Caco-2 (cell line): Measurements from ENCODE around the gene FAM20B. TPM values are rescaled to one million over a fixed set of nuclear protein-coding genes. Genes with fewer than 3 reads are reported as not detected.

Experiments
- BruUV-seq: library from RNA; stranded (reverse); fragments of 400-500 nt; replicated peaks from 2 replicates; lab custom pipeline; 2021; lab: Mats Ljungman, UMichigan
- CTCF ChIA-PET: fragments of 300-600 bp; sonication (Branson Sonifier 250); formaldehyde crosslinking; loops from one replicate; lab custom pipeline; 2022; ENCODE audit warnings: antibody characterized with exemption; lab: Charles Lee
- POLR2A ChIA-PET: fragments of 300-600 bp; sonication (Branson Sonifier 250); formaldehyde crosslinking; loops from one replicate; lab custom pipeline; 2022; ENCODE audit warnings: antibody characterized with exemption; lab: Charles Lee
- DNase-seq, 2 experiments: peaks; one replicate each; pipeline versions ENCODE4 v3.0.0 to v3.0.0-alpha.2; 2020 to 2022
- H3K27me3 ChIP-seq: replicated peaks from 2 replicates; pipeline ENCODE4 v1.6.0; 2011; ENCODE audit warnings: low read length; ENCODE audit not compliant: control insufficient read depth, insufficient read depth
- H3K36me3 ChIP-seq: 2 replicates; pipeline ENCODE4 v1.5.1; 2011; ENCODE audit warnings: low read length; ENCODE audit not compliant: control insufficient read depth, insufficient read depth
- H3K4me1 ChIP-seq: fragments of 250-450 bp; sonication (Bioruptor Pico); 2 replicates; pipeline ENCODE4 v1.5.1; 2020; ENCODE audit warnings: mild to moderate bottlenecking
- H3K4me3 ChIP-seq: 2 replicates; pipeline ENCODE4 v1.5.1; 2011; ENCODE audit warnings: low read depth, mild to moderate bottlenecking, control low read depth, low read length
- H3K9me3 ChIP-seq: fragments of 250-450 bp; sonication (Bioruptor Pico); 2 replicates; pipeline ENCODE4 v1.5.1; 2020; ENCODE audit warnings: mild to moderate bottlenecking, moderate library complexity
- H3K27ac Mint-ChIP-seq: one replicate; pipeline ENCODE4 v1.8.0; 2022; ENCODE audit warnings: mixed read lengths; ENCODE audit not compliant: unreplicated experiment
- H3K27me3 Mint-ChIP-seq: one replicate; pipeline ENCODE4 v1.8.0; 2022; ENCODE audit warnings: mixed read lengths; ENCODE audit not compliant: insufficient read depth, unreplicated experiment
- H3K36me3 Mint-ChIP-seq: one replicate; pipeline ENCODE4 v1.8.0; 2022; ENCODE audit warnings: mild to moderate bottlenecking, mixed read lengths; ENCODE audit not compliant: insufficient read depth, unreplicated experiment
- H3K4me1 Mint-ChIP-seq: one replicate; pipeline ENCODE4 v1.8.0; 2022; ENCODE audit warnings: low read depth, mixed read lengths; ENCODE audit not compliant: unreplicated experiment
- H3K4me3 Mint-ChIP-seq: one replicate; pipeline ENCODE4 v1.8.0; 2022; ENCODE audit warnings: mild to moderate bottlenecking, moderate library complexity, mixed read lengths; ENCODE audit not compliant: unreplicated experiment
- H3K9me3 Mint-ChIP-seq: one replicate; pipeline ENCODE4 v1.8.0; 2022; ENCODE audit warnings: mixed read lengths; ENCODE audit not compliant: unreplicated experiment
- intact Hi-C: fragments of 100-400 bp; cut with micrococcal nuclease; formaldehyde crosslinking; loops from one replicate; pipeline ENCODE4 v1.10.0; 2022; ENCODE audit not compliant: unreplicated experiment
- total RNA-seq: library from RNA; stranded (reverse); gene quantifications from 2 replicates; pipeline ENCODE4 v1.2.3, GENCODE V29; 2022
- TF ChIP-seq, protein P1 (sequence below), 2 experiments: fragments of 200-600 bp in 1 of 2; IDR thresholded peaks; 1 replicate in 1 of 2; 2 replicates in 1 of 2; pipeline versions ENCODE4 v1.5.1 to v1.8.0; 2011 to 2022; ENCODE audit warnings: antibody characterized with exemption in 1 of 2, control low read depth in 1 of 2, inconsistent platforms in 1 of 2, low read depth in 1 of 2, low read length in 1 of 2, mild to moderate bottlenecking in 1 of 2, moderate library complexity in 1 of 2; ENCODE audit not compliant: insufficient read depth in 1 of 2, severe bottlenecking in 1 of 2, unreplicated experiment in 1 of 2

FAM20B gene
- total RNA-seq, 1 experiment from 2014 or later, result 24.5 TPM

DNA sequence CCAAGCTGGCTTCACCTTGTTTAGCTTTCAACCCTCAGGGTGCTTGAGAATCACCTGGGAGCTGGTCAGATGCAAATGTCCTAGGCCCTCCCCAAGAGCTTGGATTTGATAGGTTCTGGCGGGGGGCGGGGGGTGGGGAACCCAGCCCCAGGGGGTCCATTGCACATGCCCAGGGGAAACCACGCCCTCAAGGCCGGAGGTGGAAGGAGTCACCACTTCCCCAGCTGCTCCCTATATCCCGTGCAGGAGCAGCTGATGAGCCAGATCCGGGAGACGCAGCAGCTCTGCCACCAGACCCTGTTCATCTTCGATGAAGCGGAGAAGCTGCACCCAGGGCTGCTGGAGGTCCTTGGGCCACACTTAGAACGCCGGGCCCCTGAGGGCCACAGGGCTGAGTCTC is 62.0 kb downstream of the FAM20B start:
- Histone ChIP-seq H3K27me3 (no peaks in the 10 kb centered on the region), H3K4me1 (no peaks in the 10 kb centered on the region), H3K4me3 (no peak overlapping the region), H3K36me3 (peaks cover 2% of the 10 kb centered on the region), H3K9me3 (no peaks in the 10 kb centered on the region)
- H3K36me3 Mint-ChIP-seq, result peaks cover 37% of the 10 kb centered on the region
- no peaks in the 10 kb centered on the region for H3K9me3 Mint-ChIP-seq
- no peaks in the 10 kb centered on the region for H3K27me3 Mint-ChIP-seq
- no peak overlapping the region for H3K4me3 Mint-ChIP-seq
- no peak overlapping the region for H3K27ac Mint-ChIP-seq
- no peaks in the 10 kb centered on the region for H3K4me1 Mint-ChIP-seq
- CTCF ChIA-PET, result interaction anchor here (0.6 kb wide), 1 partner anchor 146 kb away, joined by 3 read pairs; no protein-coding TSS in a partner anchor
- POLR2A ChIA-PET, result no interaction called here
- no peak for DNase-seq
- BruUV-seq, result no TSS peak
- TF ChIP-seq, protein P1, sequence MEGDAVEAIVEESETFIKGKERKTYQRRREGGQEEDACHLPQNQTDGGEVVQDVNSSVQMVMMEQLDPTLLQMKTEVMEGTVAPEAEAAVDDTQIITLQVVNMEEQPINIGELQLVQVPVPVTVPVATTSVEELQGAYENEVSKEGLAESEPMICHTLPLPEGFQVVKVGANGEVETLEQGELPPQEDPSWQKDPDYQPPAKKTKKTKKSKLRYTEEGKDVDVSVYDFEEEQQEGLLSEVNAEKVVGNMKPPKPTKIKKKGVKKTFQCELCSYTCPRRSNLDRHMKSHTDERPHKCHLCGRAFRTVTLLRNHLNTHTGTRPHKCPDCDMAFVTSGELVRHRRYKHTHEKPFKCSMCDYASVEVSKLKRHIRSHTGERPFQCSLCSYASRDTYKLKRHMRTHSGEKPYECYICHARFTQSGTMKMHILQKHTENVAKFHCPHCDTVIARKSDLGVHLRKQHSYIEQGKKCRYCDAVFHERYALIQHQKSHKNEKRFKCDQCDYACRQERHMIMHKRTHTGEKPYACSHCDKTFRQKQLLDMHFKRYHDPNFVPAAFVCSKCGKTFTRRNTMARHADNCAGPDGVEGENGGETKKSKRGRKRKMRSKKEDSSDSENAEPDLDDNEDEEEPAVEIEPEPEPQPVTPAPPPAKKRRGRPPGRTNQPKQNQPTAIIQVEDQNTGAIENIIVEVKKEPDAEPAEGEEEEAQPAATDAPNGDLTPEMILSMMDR (IDR thresholded peaks at IDR 0.05; ENCODE audit: insufficient read depth in 1 of 2, low read depth in 1 of 2, low read length in 1 of 2, severe bottlenecking in 1 of 2, unreplicated experiment in 1 of 2), result no peak
- intact Hi-C loops, result loop anchor here (10.0 kb wide), 1 partner anchor 357 kb away; no protein-coding TSS in a partner anchor

DNA sequence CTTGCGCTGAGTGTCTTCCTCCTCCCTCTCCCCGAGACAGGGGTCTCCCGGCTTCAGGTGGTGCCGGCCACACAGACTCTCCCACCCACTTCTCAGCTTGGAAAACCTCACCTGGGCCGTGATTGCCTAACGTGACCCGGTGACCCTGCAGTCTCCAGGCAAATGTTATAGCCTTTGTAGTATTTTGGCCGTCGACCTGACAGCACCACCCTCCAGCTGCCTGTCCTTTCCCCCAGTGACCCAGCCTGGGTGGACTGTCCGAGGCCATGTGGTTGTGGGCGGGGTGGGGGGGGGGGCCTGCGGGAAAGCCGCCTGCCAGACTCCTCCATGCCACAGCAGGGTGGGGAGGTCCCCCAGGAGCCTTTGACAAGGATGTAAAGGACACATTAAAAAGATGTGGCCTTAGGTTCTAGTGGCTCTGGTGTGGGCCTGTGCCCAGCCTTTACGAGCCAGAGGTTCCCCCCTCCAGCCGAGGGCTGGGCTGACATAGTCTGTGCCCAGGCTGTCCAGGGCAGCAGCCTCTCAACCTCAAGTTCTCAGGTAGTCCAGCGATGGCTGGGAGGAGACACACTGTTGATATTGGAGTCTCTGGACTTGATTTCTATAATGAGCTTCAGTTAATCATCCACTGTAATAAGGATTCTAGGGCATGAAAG is 64.3 kb downstream of the FAM20B start:
- ChIA-PET CTCF (no interaction called here), POLR2A (no interaction called here)
- Histone ChIP-seq H3K4me1 (no peaks in the 10 kb centered on the region), H3K4me3 (no peak overlapping the region), H3K27me3 (no peaks in the 10 kb centered on the region), H3K9me3 (no peaks in the 10 kb centered on the region), H3K36me3 (peaks cover 3% of the 10 kb centered on the region)
- TF ChIP-seq, protein P1 (IDR thresholded peaks at IDR 0.05; ENCODE audit: insufficient read depth in 1 of 2, low read depth in 1 of 2, low read length in 1 of 2, severe bottlenecking in 1 of 2, unreplicated experiment in 1 of 2), result no peak
- intact Hi-C loops, result loop anchor here (10.0 kb wide), 1 partner anchor 355 kb away; no protein-coding TSS in a partner anchor
- Mint-ChIP-seq H3K4me1 (no peaks in the 10 kb centered on the region), H3K27me3 (no peaks in the 10 kb centered on the region), H3K36me3 (peaks cover 45% of the 10 kb centered on the region), H3K4me3 (no peak overlapping the region), H3K9me3 (no peaks in the 10 kb centered on the region), H3K27ac (no peak overlapping the region)
- DNase-seq, result peak in 1 of 2 experiments; percentile 8
- BruUV-seq, result no TSS peak

DNA sequence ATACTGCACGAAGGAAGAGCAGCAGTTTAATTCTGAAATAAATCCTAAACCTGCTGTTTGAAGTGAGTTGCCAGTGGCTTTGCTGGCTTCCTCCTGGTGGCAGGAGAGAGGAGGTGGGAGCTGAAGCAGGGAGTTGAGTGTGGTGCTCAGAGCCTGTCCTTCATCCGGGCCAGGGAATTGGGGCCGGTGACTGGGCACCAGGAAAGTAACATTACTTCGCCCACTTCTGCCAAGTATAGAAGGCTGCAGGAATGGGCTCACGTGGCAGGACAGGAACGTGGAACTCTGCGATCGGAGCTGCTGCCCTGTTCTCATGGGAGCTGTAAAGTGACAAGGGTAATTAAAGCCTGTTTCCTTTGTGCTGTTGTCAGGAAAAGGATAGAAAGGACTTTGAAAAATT is 64.8 kb downstream of the FAM20B start:
- ChIA-PET POLR2A (no interaction called here), CTCF (no interaction called here)
- H3K9me3 Mint-ChIP-seq, result no peaks in the 10 kb centered on the region
- no peak for DNase-seq
- Histone ChIP-seq H3K4me3 (no peak overlapping the region), H3K9me3 (no peaks in the 10 kb centered on the region), H3K27me3 (no peaks in the 10 kb centered on the region), H3K4me1 (no peaks in the 10 kb centered on the region), H3K36me3 (peaks cover 3% of the 10 kb centered on the region)
- no peak overlapping the region for H3K4me3 Mint-ChIP-seq
- BruUV-seq, result no TSS peak
- H3K4me1 Mint-ChIP-seq, result no peaks in the 10 kb centered on the region
- TF ChIP-seq, protein P1 (IDR thresholded peaks at IDR 0.05; ENCODE audit: insufficient read depth in 1 of 2, low read depth in 1 of 2, low read length in 1 of 2, severe bottlenecking in 1 of 2, unreplicated experiment in 1 of 2), result no peak
- no peak overlapping the region for H3K27ac Mint-ChIP-seq
- intact Hi-C loops, result no loop called here
- H3K27me3 Mint-ChIP-seq, result no peaks in the 10 kb centered on the region
- peaks cover 48% of the 10 kb centered on the region for H3K36me3 Mint-ChIP-seq
